Natural killer cell treated with Interleukin-12 subunit alpha and Interleukin-12 subunit beta and Interleukin-15 and Interleukin-18, amount 100 ng/mL, for 72 hours (primary cell): ENCODE data around the gene MAML2. TPM values are rescaled to one million over a fixed set of nuclear protein-coding genes. Genes with fewer than 3 reads are reported as not detected.

Source experiments
- ATAC-seq, 2 donors: fragments of 150-1000 bp; cut with Tn5 transposase in 1 of 2; sonication (Bioruptor Pico), chemical (Tn5 transposase) in 1 of 2; 2 replicates each; pipeline ENCODE4 v1.10.0; 2021
- DNase-seq: peaks from one replicate; pipeline ENCODE4 v3.0.0; 2022; ENCODE audit warnings: low spot score
- H3K27ac Mint-ChIP-seq, 2 donors: 1 replicate in 1 of 2; 2 replicates in 1 of 2; pipeline ENCODE4 v1.8.0; 2022; ENCODE audit warnings: mixed read lengths in 2 of 2, mild to moderate bottlenecking in 1 of 2, moderate library complexity in 1 of 2
- H3K27me3 Mint-ChIP-seq, 2 donors: 1 replicate in 1 of 2; 2 replicates in 1 of 2; pipeline ENCODE4 v1.8.0; 2022; ENCODE audit warnings: mixed read lengths in 2 of 2
- H3K36me3 Mint-ChIP-seq: one replicate; pipeline ENCODE4 v1.8.0; 2022; ENCODE audit warnings: mixed read lengths
- H3K4me1 Mint-ChIP-seq, 2 donors: 1 replicate in 1 of 2; 2 replicates in 1 of 2; pipeline ENCODE4 v1.8.0; 2022; ENCODE audit warnings: low read depth in 2 of 2, mixed read lengths in 2 of 2, mild to moderate bottlenecking in 1 of 2
- H3K4me3 Mint-ChIP-seq: one replicate; pipeline ENCODE4 v1.8.0; 2022; ENCODE audit warnings: mixed read lengths
- H3K9me3 Mint-ChIP-seq: 2 replicates; pipeline ENCODE4 v1.8.0; 2022; ENCODE audit warnings: mixed read lengths
- total RNA-seq, 2 donors: library from RNA; stranded (reverse); gene quantifications; one replicate each; pipeline ENCODE4 v1.2.3, GENCODE V29; 2022

MAML2 gene
- total RNA-seq, 2 donors from 2014 or later, result 15.9 to 21.9 TPM

DNA sequence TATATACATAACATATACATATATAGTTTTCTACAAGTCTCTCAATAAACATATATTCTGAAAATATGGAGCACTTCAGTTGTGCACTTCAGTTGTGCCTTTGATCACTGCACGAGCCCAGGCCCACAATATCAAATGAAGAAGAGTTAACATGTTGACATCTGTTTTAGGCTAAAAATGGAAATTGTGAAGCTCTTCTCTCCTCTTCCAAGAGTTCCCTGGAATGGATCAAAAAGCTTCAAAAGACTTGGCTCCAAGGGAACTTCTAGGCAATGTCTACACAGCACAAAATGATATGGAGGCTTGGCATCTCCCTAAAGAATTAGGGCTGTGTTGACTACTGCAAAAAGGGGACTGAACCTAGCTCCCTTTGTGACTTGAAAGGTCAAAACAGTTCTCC, 36.9 kb downstream of the MAML2 start:
- no peak for ATAC-seq
- no peak overlapping the region for H3K4me3 Mint-ChIP-seq
- no peaks in the 10 kb centered on the region for H3K27me3 Mint-ChIP-seq
- H3K4me1 Mint-ChIP-seq, result peaks cover 27 to 31% of the 10 kb centered on the region in 2 donors
- H3K36me3 Mint-ChIP-seq, result no peaks in the 10 kb centered on the region
- no peaks in the 10 kb centered on the region for H3K9me3 Mint-ChIP-seq
- no peak for DNase-seq
- no peak overlapping the region for H3K27ac Mint-ChIP-seq

DNA sequence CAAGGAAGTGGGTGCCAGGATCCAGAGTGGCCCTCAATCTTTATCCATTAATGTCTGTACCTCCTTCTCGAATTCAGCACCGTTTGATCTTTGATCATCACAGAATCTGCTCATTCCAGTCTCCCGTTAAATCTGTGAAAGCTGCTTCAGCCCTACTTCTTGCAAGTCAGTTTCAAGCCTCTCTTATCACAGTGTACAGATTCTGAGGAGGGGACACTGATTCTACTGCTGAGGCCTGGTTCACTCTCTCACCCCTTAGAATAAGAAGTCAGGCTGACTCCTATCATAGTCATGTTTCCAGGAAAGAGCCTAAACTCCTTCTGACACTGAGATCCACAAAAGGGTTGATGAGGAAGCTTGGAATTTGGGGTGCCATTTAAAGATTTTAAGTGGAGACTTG, 39.0 kb downstream of the MAML2 start:
- no peaks in the 10 kb centered on the region for H3K9me3 Mint-ChIP-seq
- H3K4me3 Mint-ChIP-seq, result no peak overlapping the region
- H3K4me1 Mint-ChIP-seq, result peaks cover 36 to 43% of the 10 kb centered on the region in 2 donors

DNA sequence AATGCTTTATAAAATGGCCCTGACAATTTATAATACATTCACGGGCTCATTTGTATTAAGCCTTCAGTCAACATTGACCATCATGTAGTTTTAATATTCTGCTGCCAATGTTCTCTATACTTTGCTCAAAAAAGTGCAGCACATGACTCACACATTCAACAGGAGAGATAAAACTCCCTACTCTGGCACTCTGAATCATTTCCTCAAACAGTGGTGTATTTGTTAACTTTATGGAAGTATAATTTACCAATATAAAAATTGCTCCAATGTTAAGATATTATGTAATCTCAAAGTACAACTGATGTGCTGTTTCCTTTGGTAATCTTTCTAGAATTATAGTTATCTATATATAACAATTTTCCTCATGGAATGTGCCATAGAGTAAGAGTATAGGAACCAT, 39.9 kb downstream of the MAML2 start:
- Mint-ChIP-seq H3K36me3 (no peaks in the 10 kb centered on the region), H3K27me3 (no peaks in the 10 kb centered on the region), H3K4me3 (no peak overlapping the region), H3K9me3 (no peaks in the 10 kb centered on the region), H3K4me1 (peaks cover 40 to 48% of the 10 kb centered on the region in 2 donors), H3K27ac (peak overlapping the region in 1 of 2 donors; percentile 17)
- no peak for DNase-seq
- ATAC-seq, result peak; percentile 49 to 52

More for the DNA sequence above, 39.0 kb downstream of the MAML2 start:
- H3K27ac Mint-ChIP-seq, result peak overlapping the region in 1 of 2 donors; percentile 70
- DNase-seq, result no peak
- ATAC-seq, result no peak
- no peaks in the 10 kb centered on the region for H3K36me3 Mint-ChIP-seq
- H3K27me3 Mint-ChIP-seq, result no peaks in the 10 kb centered on the region

DNA sequence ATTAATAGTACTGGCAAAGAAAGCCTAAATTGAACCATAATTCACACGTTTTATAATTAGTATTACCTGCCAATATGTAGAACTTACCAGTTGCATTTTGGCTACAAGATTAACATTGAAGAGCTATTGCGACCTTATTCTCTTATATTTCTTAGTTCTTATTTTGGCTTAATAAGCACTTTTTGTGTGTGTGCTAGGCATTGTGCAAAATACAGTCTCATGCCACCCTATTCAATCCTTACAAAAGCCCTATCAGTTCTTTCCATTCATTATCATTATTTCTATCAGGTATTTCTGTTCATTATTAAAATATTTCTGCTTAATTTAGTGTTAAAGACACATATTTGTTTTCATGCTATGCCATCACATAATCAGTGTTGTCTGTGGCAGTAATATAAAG, 41.2 kb downstream of the MAML2 start:
- DNase-seq, result no peak
- H3K27ac Mint-ChIP-seq, result no peak overlapping the region

DNA sequence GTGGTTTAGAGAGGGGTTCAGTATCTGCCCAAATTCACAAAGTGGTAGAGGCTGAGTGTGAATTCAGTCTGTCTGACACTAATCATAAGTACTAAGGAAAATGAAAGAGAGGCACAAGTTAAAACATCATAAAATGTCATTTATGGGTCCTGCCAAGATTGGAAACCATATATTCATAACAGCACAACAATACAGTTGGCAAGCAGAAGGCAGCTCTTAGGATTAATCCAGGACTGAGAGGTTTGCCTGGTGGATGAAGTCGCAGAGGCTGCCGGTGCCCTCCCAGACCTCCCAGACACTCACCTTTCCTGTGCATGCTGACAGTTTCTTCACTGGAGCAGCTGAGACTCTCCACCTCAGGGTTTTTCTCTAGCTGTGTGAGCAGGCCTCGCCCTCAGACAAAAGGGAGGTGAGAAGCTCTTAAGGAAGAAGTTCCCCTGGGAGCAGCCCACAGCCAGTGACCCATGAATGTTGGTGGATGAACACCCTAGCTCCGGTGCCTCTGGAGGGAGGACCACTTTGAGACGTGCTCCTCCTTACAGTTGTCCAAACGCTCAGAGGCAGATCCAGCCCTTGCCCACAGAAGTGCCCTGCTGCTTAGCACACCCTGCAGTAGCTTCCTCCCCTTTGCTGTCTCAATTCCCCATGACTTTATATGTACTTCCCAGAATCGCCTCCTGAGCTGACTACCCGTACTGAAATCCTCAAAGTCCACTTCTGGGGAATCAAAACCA, 43.7 kb downstream of the MAML2 start:
- no peak for DNase-seq
- Mint-ChIP-seq H3K9me3 (no peaks in the 10 kb centered on the region), H3K4me1 (peaks cover 30 to 39% of the 10 kb centered on the region in 2 donors), H3K27me3 (no peaks in the 10 kb centered on the region), H3K27ac (peak overlapping the region in 1 of 2 donors; percentile 66), H3K36me3 (no peaks in the 10 kb centered on the region), H3K4me3 (no peak overlapping the region)
- ATAC-seq, result peak in 1 of 2 donors; percentile 50

More for the DNA sequence above, 41.2 kb downstream of the MAML2 start:
- Mint-ChIP-seq H3K4me3 (no peak overlapping the region), H3K27me3 (no peaks in the 10 kb centered on the region), H3K9me3 (no peaks in the 10 kb centered on the region), H3K36me3 (no peaks in the 10 kb centered on the region), H3K4me1 (peaks cover 31 to 38% of the 10 kb centered on the region in 2 donors)
- ATAC-seq, result no peak

- no peaks in the 10 kb centered on the region for H3K36me3 Mint-ChIP-seq
- H3K27ac Mint-ChIP-seq, result peak overlapping the region in 1 of 2 donors; percentile 81
- no peak for ATAC-seq
- H3K4me1 Mint-ChIP-seq, result peaks cover 40 to 53% of the 10 kb centered on the region in 2 donors
- no peaks in the 10 kb centered on the region for H3K9me3 Mint-ChIP-seq
- no peak overlapping the region for H3K4me3 Mint-ChIP-seq
- no peak for DNase-seq
- no peaks in the 10 kb centered on the region for H3K27me3 Mint-ChIP-seq
Measured at GRCh38 chr11:96295369-96295768, 47.6 kb downstream of the MAML2 start.

DNA sequence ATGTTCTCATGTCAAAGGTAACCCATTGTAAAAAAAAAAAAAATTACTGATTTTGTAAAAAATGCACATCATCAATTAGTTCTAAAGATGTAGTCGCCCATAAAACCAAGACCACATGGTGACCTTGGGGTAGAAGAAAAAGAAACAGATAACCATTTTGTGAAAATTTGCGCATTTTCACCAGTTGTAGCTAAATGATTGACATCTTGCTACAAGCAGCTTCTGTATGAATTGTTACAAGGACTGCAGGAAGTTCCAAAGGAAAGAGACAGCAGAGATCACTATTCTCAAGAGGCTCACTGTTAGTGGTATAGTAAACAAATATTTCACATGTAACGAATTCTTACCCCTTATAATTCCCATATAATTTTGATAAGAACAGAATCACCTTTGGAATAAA, 48.7 kb downstream of the MAML2 start:
- ATAC-seq (no peak), DNase-seq (no peak)
- Mint-ChIP-seq H3K27ac (peak overlapping the region; percentile 80 to 81), H3K9me3 (no peaks in the 10 kb centered on the region), H3K27me3 (no peaks in the 10 kb centered on the region), H3K36me3 (no peaks in the 10 kb centered on the region), H3K4me3 (peak overlapping the region; percentile 70), H3K4me1 (peaks cover 31 to 45% of the 10 kb centered on the region in 2 donors)

DNA sequence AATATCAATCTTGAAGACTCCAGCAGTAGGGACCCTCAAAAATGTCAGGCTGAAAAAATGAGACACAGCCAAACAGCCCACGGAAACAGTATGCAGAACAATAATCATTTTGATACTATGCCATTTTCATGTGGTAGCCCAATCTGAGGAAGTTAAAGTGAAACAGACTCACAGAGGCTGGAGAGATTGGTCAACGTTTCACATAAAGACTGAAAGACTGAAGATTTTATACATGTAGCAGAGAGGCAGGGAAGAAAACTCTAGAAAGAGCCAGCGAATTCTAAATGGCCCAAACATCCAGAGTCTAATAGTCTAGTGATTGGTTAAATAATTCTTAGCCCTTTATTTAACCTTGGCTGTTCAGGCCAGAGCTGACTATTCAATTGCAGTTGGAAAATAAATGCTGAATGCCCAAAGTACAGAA, 49.4 kb downstream of the MAML2 start:
- DNase-seq, result no peak
- peak; percentile 89 to 93 for ATAC-seq
- H3K9me3 Mint-ChIP-seq, result no peaks in the 10 kb centered on the region
- peak overlapping the region; percentile 80 to 81 for H3K27ac Mint-ChIP-seq
- peak overlapping the region; percentile 70 for H3K4me3 Mint-ChIP-seq
- H3K4me1 Mint-ChIP-seq, result peaks cover 28 to 39% of the 10 kb centered on the region in 2 donors
- H3K27me3 Mint-ChIP-seq, result no peaks in the 10 kb centered on the region
- no peaks in the 10 kb centered on the region for H3K36me3 Mint-ChIP-seq

DNA sequence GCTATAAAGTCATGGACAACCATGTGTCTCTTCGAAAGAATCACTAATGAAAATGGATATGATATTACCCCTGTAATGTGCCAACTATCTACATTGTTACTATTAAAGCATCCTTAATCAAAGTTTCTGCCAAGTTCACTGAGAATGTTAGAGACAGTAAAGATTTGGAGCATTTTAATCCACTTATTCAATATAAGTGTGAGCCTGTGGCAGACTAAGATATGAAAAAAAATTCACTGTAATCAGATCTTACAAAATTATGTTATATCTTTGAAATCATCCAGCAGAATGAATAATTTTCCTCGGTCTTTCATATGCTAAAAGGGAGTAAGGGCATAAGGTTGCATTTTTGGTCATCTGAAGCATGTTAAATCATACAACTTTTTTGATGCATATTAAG, 49.9 kb downstream of the MAML2 start:
- H3K4me1 Mint-ChIP-seq, result peaks cover 26 to 38% of the 10 kb centered on the region in 2 donors
- peak overlapping the region; percentile 80 to 81 for H3K27ac Mint-ChIP-seq
- H3K27me3 Mint-ChIP-seq, result no peaks in the 10 kb centered on the region
- ATAC-seq, result no peak
- DNase-seq, result no peak
- H3K9me3 Mint-ChIP-seq, result no peaks in the 10 kb centered on the region
- H3K36me3 Mint-ChIP-seq, result no peaks in the 10 kb centered on the region
- peak overlapping the region; percentile 70 for H3K4me3 Mint-ChIP-seq

DNA sequence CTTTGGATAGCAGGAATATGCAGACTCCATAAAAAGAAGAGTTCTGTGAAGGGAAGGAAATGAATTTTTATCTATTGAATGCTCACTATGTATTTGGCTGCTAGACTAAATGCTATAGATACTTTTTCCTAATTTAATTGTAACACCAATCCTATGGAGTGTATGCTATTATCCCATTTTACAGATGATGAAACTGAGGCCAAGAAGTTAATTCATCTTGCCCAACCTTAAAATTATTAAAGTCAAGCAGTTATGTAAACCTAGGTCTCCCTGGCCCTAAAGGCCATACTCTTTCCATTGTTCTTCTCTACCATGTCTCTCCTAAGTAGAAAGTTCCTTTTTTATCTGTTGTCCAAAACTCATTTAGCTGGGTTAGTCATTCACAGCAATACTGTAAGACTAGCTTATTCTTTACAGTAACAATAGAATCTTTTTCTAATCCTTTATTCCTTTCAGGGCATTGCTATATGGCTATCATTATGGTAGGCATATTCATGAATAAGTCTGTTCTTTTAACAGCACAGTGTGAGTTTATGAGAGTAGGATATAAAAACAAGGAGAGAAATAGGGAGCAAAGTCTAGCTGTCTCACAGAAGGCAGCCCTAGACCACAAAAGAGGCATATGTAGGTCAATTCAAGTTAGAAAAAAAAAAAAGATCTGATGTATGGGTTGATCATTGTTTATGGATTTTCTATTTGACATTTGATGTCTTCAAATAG, 50.5 kb downstream of the MAML2 start:
- DNase-seq (no peak), ATAC-seq (no peak)
- no peaks in the 10 kb centered on the region for H3K27me3 Mint-ChIP-seq
- peaks cover 5% of the 10 kb centered on the region for H3K36me3 Mint-ChIP-seq
- peak overlapping the region; percentile 27 for H3K4me3 Mint-ChIP-seq
- peak overlapping the region; percentile 80 to 81 for H3K27ac Mint-ChIP-seq
- peaks cover 30 to 41% of the 10 kb centered on the region in 2 donors for H3K4me1 Mint-ChIP-seq
- no peaks in the 10 kb centered on the region for H3K9me3 Mint-ChIP-seq

- peaks cover 34 to 45% of the 10 kb centered on the region in 2 donors for H3K4me1 Mint-ChIP-seq
- DNase-seq (no peak), ATAC-seq (no peak)
- no peak overlapping the region for H3K27ac Mint-ChIP-seq
- peaks cover 4% of the 10 kb centered on the region for H3K9me3 Mint-ChIP-seq
- peaks cover 11% of the 10 kb centered on the region for H3K36me3 Mint-ChIP-seq
- H3K4me3 Mint-ChIP-seq, result no peak overlapping the region
- H3K27me3 Mint-ChIP-seq, result no peaks in the 10 kb centered on the region
Measured at GRCh38 chr11:96290631-96291030, 52.4 kb downstream of the MAML2 start.

DNA sequence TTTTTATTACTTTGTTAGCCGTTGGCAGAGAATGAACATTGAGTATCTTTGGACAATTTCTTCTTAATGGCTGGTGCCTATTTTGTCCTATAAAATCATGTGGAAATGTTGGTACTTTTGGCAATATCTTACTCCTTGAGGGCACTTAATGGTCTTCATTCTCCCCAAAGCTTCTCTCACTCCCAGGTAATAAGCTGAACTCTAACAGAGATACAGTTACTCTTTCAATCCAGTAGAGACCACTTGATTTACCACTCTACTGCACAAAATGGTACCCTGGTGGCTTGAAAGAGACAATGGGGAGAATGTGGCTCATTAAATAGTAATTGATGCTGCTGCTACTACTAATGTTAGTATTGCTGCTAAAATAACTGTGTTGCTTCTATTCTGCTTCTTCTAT, 53.0 kb downstream of the MAML2 start:
- H3K4me1 Mint-ChIP-seq, result peaks cover 40 to 50% of the 10 kb centered on the region in 2 donors
- no peak for ATAC-seq
- no peaks in the 10 kb centered on the region for H3K27me3 Mint-ChIP-seq
- no peak overlapping the region for H3K4me3 Mint-ChIP-seq
- H3K9me3 Mint-ChIP-seq, result peaks cover 4% of the 10 kb centered on the region
- no peak overlapping the region for H3K27ac Mint-ChIP-seq
- DNase-seq, result no peak
- H3K36me3 Mint-ChIP-seq, result peaks cover 17% of the 10 kb centered on the region

DNA sequence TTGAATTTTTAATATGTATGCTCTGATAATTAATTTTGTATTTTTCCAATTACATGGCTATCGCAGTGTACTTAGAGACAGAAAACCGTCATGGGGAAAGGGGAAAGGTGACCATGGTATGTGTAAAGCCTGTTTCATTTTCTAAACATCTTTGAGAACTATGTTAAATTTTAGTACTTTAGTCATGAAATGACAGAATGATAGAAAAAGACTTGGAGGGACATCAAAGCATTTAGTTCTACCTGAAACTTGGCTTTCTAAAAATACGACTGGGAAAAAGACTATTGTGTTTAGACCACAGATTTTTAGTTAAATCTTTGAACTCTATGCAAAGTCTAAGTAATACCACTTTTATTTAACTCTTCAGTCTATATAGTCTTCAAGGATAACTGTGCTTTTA, 54.1 kb downstream of the MAML2 start:
- H3K4me1 Mint-ChIP-seq, result peaks cover 46 to 50% of the 10 kb centered on the region in 2 donors
- H3K27me3 Mint-ChIP-seq, result no peaks in the 10 kb centered on the region

GRCh38 chr11:96287822-96288439, 55.1 kb downstream of the MAML2 start:
- H3K9me3 Mint-ChIP-seq, result peaks cover 10% of the 10 kb centered on the region
- peak overlapping the region; percentile 24 for H3K4me3 Mint-ChIP-seq
- DNase-seq, result no peak
- peaks cover 24% of the 10 kb centered on the region for H3K36me3 Mint-ChIP-seq
- H3K4me1 Mint-ChIP-seq, result peaks cover 41 to 45% of the 10 kb centered on the region in 2 donors
- H3K27ac Mint-ChIP-seq, result peak overlapping the region in 1 of 2 donors; percentile 59
- H3K27me3 Mint-ChIP-seq, result no peaks in the 10 kb centered on the region
- ATAC-seq, result no peak

More for the DNA sequence above, 54.1 kb downstream of the MAML2 start:
- Mint-ChIP-seq H3K27ac (no peak overlapping the region), H3K36me3 (peaks cover 21% of the 10 kb centered on the region), H3K4me3 (no peak overlapping the region), H3K9me3 (peaks cover 8% of the 10 kb centered on the region)
- ATAC-seq (no peak), DNase-seq (no peak)
